ENCODE results near the gene CCDC192. TPM values are rescaled to one million over a fixed set of nuclear protein-coding genes. Genes with fewer than 3 reads are reported as not detected.

The CCDC192 gene
- total RNA-seq, 1 donor from 2014 or later = 2.1 TPM

- no peak for DNase-seq (ENCODE audit: low spot score in 2 of 2, unreplicated experiment in 2 of 2)
- Mint-ChIP-seq H3K27me3 (ENCODE audit: low read depth) (no peaks in the 10 kb centered on the region), H3K4me1 (peaks cover 1% of the 10 kb centered on the region), H3K27ac (no peak overlapping the region), H3K36me3 (no peaks in the 10 kb centered on the region), H3K9me3 (no peaks in the 10 kb centered on the region), H3K4me3 (no peak overlapping the region)
- no peak for TF ChIP-seq CTCF (IDR thresholded peaks at IDR 0.05; ENCODE audit: unreplicated experiment)
Measured at GRCh38 chr5:127909066-127909465, 205.9 kb downstream of the CCDC192 start.

- no peak overlapping the region for H3K4me3 Mint-ChIP-seq
- no peak overlapping the region for H3K27ac Mint-ChIP-seq
- TF ChIP-seq CTCF (IDR thresholded peaks at IDR 0.05; ENCODE audit: unreplicated experiment) = no peak
- no peak for DNase-seq (ENCODE audit: low spot score in 2 of 2, unreplicated experiment in 2 of 2)
- H3K9me3 Mint-ChIP-seq = no peaks in the 10 kb centered on the region
- peaks cover 1% of the 10 kb centered on the region for H3K4me1 Mint-ChIP-seq
- H3K27me3 Mint-ChIP-seq (ENCODE audit: low read depth) = no peaks in the 10 kb centered on the region
- no peaks in the 10 kb centered on the region for H3K36me3 Mint-ChIP-seq
Measured at GRCh38 chr5:127909821-127910220, 206.6 kb downstream of the CCDC192 start.

- H3K27ac Mint-ChIP-seq = no peak overlapping the region
- H3K9me3 Mint-ChIP-seq = no peaks in the 10 kb centered on the region
- H3K4me3 Mint-ChIP-seq = no peak overlapping the region
- H3K36me3 Mint-ChIP-seq = no peaks in the 10 kb centered on the region
- DNase-seq (ENCODE audit: low spot score in 2 of 2, unreplicated experiment in 2 of 2) = no peak
- peaks cover 1% of the 10 kb centered on the region for H3K4me1 Mint-ChIP-seq
- H3K27me3 Mint-ChIP-seq (ENCODE audit: low read depth) = no peaks in the 10 kb centered on the region
- TF ChIP-seq CTCF (IDR thresholded peaks at IDR 0.05; ENCODE audit: unreplicated experiment) = no peak
Measured at GRCh38 chr5:127910307-127910956, 207.2 kb downstream of the CCDC192 start.

- DNase-seq (ENCODE audit: low spot score in 2 of 2, unreplicated experiment in 2 of 2) = no peak
- no peak for TF ChIP-seq CTCF (IDR thresholded peaks at IDR 0.05; ENCODE audit: unreplicated experiment)
- no peaks in the 10 kb centered on the region for H3K36me3 Mint-ChIP-seq
- no peaks in the 10 kb centered on the region for H3K9me3 Mint-ChIP-seq
- peaks cover 1% of the 10 kb centered on the region for H3K4me1 Mint-ChIP-seq
- H3K27me3 Mint-ChIP-seq (ENCODE audit: low read depth) = no peaks in the 10 kb centered on the region
- H3K27ac Mint-ChIP-seq = no peak overlapping the region
- H3K4me3 Mint-ChIP-seq = no peak overlapping the region
Measured at GRCh38 chr5:127911619-127912018, 208.4 kb downstream of the CCDC192 start.

- H3K4me1 Mint-ChIP-seq = peaks cover 8% of the 10 kb centered on the region
- H3K4me3 Mint-ChIP-seq = no peak overlapping the region
- no peaks in the 10 kb centered on the region for H3K9me3 Mint-ChIP-seq
- no peak for DNase-seq (ENCODE audit: low spot score in 2 of 2, unreplicated experiment in 2 of 2)
- H3K27me3 Mint-ChIP-seq (ENCODE audit: low read depth) = no peaks in the 10 kb centered on the region
- no peak for TF ChIP-seq CTCF (IDR thresholded peaks at IDR 0.05; ENCODE audit: unreplicated experiment)
- no peak overlapping the region for H3K27ac Mint-ChIP-seq
- H3K36me3 Mint-ChIP-seq = no peaks in the 10 kb centered on the region
Measured at GRCh38 chr5:127912411-127912810, 209.2 kb downstream of the CCDC192 start.

Data from mesothelial cell of epicardium (in vitro differentiated cells).